ENCODE measurements around the gene PARD6G. TPM values are rescaled to one million over a fixed set of nuclear protein-coding genes. Genes with fewer than 3 reads are reported as not detected.

Gene PARD6G
- total and polyA plus RNA-seq, 4 experiments from 2014 or later: 0.13 to 1.3 (median 0.28) TPM; not detected in 1

DNA sequence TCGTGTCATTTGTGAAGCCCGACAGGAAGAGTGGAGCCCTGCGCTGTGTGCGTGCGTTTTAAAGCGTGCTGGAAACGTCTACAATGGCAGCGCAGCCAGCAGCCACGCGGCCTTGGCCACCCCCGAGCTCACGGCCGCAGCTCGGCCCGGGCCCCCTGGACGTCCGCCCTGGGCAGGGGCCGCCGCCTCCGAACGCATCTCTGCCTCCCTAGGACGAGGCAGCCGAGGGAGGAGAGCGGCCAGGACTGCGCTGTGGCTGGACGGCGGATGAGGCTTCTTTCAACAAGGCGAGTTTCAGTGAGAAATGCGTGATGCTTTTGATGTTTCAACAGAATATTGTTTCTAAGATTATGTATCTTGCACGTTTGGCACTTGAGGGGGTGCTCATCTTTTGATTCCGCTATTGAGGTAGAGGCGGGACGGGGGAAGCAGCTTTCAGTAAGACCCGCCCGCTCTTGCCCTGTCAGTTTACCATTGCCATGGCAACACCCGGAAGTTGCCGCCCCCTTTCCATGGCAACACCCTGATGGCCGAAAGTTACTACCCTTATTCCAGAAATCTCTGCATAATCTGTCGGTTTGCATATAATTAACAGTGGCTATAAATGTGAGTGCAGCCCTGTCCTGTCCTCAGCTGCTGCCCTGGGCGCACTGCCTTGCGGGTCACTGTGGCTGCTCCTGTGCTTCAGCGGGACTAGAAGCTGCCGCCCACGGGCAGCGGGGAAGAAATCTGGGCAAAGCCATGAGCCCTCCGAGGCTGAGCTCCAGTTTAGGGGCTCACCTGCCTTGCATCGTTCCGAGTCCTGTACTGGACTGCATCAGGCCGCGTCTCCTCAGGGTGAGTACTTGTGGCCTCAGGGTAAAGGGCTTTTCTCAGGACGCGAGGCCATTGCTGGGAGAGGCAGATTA lies 99.6 kb downstream of the PARD6G start:
- ChIA-PET POLR2A (ENCODE audit: partially characterized antibody) (no interaction called here), CTCF (ENCODE audit: partially characterized antibody) (interaction anchor here (6.3 kb wide), 1 partner anchor 10 kb away, joined by 40 read pairs; no protein-coding TSS in a partner anchor)
- peaks cover 15% of the 10 kb centered on the region for H3K4me1 ChIP-seq (ENCODE audit: insufficient read depth, low read length)
- Mint-ChIP-seq H3K27me3 (peaks cover 6 to 11% of the 10 kb centered on the region in 2 donors), H3K9me3 (no peaks in the 10 kb centered on the region), H3K27ac (peak overlapping the region in 6 of 7 donors; percentile 19 to 72 (median 48)), H3K4me1 (peaks cover 5 to 34% (median 14%) of the 10 kb centered on the region in 4 donors), H3K4me3 (peak overlapping the region; percentile 84 to 94 (median 86)), H3K36me3 (peaks cover 1 to 4% of the 10 kb centered on the region in 2 donors)
- H3K27me3 ChIP-seq (ENCODE audit: insufficient read depth, low read length): peaks cover 4% of the 10 kb centered on the region
- peak overlapping the region; percentile 9 to 54 for H3K4me3 ChIP-seq (ENCODE audit: low read length in 2 of 2)
- intact Hi-C loops (cut with micrococcal nuclease): loop anchor here (1.0 to 5.0 kb wide), 2 partner anchors 114 to 160 kb away; partner anchors contain the start of gene TXNL4A
- no peak overlapping the region for H3K27ac ChIP-seq (ENCODE audit: low read depth, low read length)
- no peaks in the 10 kb centered on the region for H3K9me3 ChIP-seq (ENCODE audit: control insufficient read depth in 1 of 2, low read length in 2 of 2)
- peak; percentile 60 to 83 (median 62) for DNase-seq
- no peaks in the 10 kb centered on the region for H3K36me3 ChIP-seq (ENCODE audit: insufficient read depth, low read length)

DNA sequence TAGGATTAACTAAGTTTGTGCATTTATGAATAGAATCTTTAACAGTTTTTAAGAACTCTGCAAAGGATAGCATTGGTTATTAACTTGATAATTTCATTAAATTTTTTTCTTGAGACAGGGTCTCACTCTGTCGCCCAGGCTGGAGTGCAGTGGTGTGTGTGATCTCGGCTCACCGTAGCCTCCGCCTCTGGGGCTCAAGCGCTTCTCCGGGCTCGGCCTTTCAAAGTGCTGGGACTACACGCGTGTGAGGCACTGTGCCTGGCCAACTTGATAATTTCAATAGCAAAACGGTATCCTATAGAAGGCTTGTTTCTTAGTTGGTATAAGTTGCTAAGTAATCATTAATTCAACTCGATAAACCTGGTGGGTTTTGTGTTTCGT lies 100.3 kb downstream of the PARD6G start:
- POLR2A ChIA-PET (ENCODE audit: partially characterized antibody): no interaction called here
- DNase-seq: no peak

DNA sequence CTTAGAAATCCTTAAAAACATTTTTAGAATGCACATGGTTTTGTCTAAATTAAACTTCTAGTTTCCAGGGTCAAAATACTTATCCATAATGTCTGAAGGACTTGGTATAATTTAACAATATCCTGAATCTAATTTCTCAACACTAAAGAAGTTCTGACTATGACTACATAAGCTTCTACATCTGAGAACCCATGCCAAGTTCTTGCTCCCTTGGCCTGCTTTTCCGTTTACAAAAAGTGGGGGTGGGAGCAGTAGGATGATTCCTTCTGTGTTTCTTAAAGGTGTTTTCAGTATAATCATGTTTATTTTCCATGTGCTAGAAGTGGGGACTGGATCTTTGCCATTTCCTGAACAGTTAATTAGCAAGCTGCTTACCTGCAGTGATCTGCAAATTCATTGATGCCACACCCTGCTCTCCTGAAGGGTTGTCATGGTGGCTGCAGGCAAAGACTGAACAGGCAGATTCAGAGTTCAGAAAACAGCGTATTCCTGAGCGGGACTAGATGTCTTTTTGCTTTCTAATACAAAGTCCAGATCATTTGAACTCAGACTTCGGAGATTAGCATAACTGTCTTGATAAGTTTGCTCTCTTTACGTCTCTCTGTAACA lies 102.0 kb downstream of the PARD6G start:
- Histone ChIP-seq H3K9me3 (ENCODE audit: control insufficient read depth in 1 of 2, low read length in 2 of 2) (no peaks in the 10 kb centered on the region), H3K36me3 (ENCODE audit: insufficient read depth, low read length) (no peaks in the 10 kb centered on the region), H3K27ac (ENCODE audit: low read depth, low read length) (no peak overlapping the region), H3K4me1 (ENCODE audit: insufficient read depth, low read length) (peaks cover 15% of the 10 kb centered on the region), H3K27me3 (ENCODE audit: insufficient read depth, low read length) (peaks cover 4% of the 10 kb centered on the region), H3K4me3 (ENCODE audit: low read length in 2 of 2) (no peak overlapping the region)
- intact Hi-C loops (cut with micrococcal nuclease): loop anchor here (5.0 kb wide), 1 partner anchor 158 kb away; the partner anchor contains the start of gene TXNL4A
- Mint-ChIP-seq H3K27ac (no peak overlapping the region), H3K4me1 (peaks cover 5 to 34% (median 14%) of the 10 kb centered on the region in 4 donors), H3K4me3 (no peak overlapping the region), H3K9me3 (no peaks in the 10 kb centered on the region), H3K27me3 (peaks cover 6 to 8% of the 10 kb centered on the region in 2 donors), H3K36me3 (peaks cover 1 to 8% of the 10 kb centered on the region in 2 donors)
- POLR2A ChIA-PET (ENCODE audit: partially characterized antibody): no interaction called here
- DNase-seq: no peak
- CTCF ChIA-PET (ENCODE audit: partially characterized antibody): interaction anchor here (6.3 kb wide), 1 partner anchor 12 kb away, joined by 40 read pairs; no protein-coding TSS in a partner anchor

More for the DNA sequence above, 100.3 kb downstream of the PARD6G start:
- Mint-ChIP-seq H3K27me3 (peaks cover 6 to 8% of the 10 kb centered on the region in 2 donors), H3K27ac (peak overlapping the region in 1 of 7 donors; percentile 19), H3K4me3 (peak overlapping the region; percentile 52 to 94 (median 86)), H3K9me3 (no peaks in the 10 kb centered on the region), H3K36me3 (peaks cover 1 to 4% of the 10 kb centered on the region in 2 donors), H3K4me1 (peaks cover 5 to 34% (median 14%) of the 10 kb centered on the region in 4 donors)
- H3K4me3 ChIP-seq (ENCODE audit: low read length in 2 of 2): peak overlapping the region in 1 of 2 donors; percentile 9
- no peaks in the 10 kb centered on the region for H3K9me3 ChIP-seq (ENCODE audit: control insufficient read depth in 1 of 2, low read length in 2 of 2)
- intact Hi-C loops (cut with micrococcal nuclease): loop anchor here (1.0 to 5.0 kb wide), 2 partner anchors 114 to 160 kb away; partner anchors contain the start of gene TXNL4A
- CTCF ChIA-PET (ENCODE audit: partially characterized antibody): interaction anchor here (6.3 kb wide), 1 partner anchor 10 kb away, joined by 40 read pairs; no protein-coding TSS in a partner anchor
- H3K27ac ChIP-seq (ENCODE audit: low read depth, low read length): no peak overlapping the region
- peaks cover 15% of the 10 kb centered on the region for H3K4me1 ChIP-seq (ENCODE audit: insufficient read depth, low read length)
- H3K36me3 ChIP-seq (ENCODE audit: insufficient read depth, low read length): no peaks in the 10 kb centered on the region
- H3K27me3 ChIP-seq (ENCODE audit: insufficient read depth, low read length): peaks cover 4% of the 10 kb centered on the region

DNA sequence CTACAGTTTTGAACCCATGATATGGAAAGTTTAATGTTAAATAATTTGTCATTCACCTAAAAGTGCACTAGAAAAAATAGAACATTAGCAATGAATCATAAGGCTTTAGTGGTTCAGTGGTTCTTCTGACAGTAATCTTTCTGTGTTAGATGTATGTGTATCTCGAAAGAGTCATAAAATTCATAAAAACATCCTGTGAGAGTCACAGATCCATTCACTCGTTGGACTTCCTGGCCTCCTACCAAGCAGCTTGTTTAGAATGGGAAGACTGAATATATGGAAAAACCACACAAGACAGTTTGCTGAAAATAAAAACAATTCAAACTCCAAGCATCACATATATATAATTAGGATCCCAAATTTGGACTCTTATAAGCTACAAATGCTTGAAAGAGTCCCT lies 103.4 kb downstream of the PARD6G start:
- H3K27me3 ChIP-seq (ENCODE audit: insufficient read depth, low read length): peaks cover 4% of the 10 kb centered on the region
- no peaks in the 10 kb centered on the region for H3K36me3 ChIP-seq (ENCODE audit: insufficient read depth, low read length)
- intact Hi-C loops (cut with micrococcal nuclease): no loop called here
- no peak for DNase-seq
- H3K4me1 ChIP-seq (ENCODE audit: insufficient read depth, low read length): peaks cover 15% of the 10 kb centered on the region
- H3K27me3 Mint-ChIP-seq: peaks cover 0 to 8% of the 10 kb centered on the region in 2 donors
- no peak overlapping the region for H3K4me3 Mint-ChIP-seq
- ChIA-PET POLR2A (ENCODE audit: partially characterized antibody) (no interaction called here), CTCF (ENCODE audit: partially characterized antibody) (interaction anchor here (6.3 kb wide), 1 partner anchor 14 kb away, joined by 40 read pairs; no protein-coding TSS in a partner anchor)
- H3K27ac Mint-ChIP-seq: no peak overlapping the region
- no peaks in the 10 kb centered on the region for H3K9me3 Mint-ChIP-seq
- H3K36me3 Mint-ChIP-seq: peaks cover 10 to 12% of the 10 kb centered on the region in 2 donors
- H3K4me3 ChIP-seq (ENCODE audit: low read length in 2 of 2): no peak overlapping the region
- H3K9me3 ChIP-seq (ENCODE audit: control insufficient read depth in 1 of 2, low read length in 2 of 2): no peaks in the 10 kb centered on the region
- H3K4me1 Mint-ChIP-seq: peaks cover 5 to 28% (median 14%) of the 10 kb centered on the region in 4 donors
- no peak overlapping the region for H3K27ac ChIP-seq (ENCODE audit: low read depth, low read length)

DNA sequence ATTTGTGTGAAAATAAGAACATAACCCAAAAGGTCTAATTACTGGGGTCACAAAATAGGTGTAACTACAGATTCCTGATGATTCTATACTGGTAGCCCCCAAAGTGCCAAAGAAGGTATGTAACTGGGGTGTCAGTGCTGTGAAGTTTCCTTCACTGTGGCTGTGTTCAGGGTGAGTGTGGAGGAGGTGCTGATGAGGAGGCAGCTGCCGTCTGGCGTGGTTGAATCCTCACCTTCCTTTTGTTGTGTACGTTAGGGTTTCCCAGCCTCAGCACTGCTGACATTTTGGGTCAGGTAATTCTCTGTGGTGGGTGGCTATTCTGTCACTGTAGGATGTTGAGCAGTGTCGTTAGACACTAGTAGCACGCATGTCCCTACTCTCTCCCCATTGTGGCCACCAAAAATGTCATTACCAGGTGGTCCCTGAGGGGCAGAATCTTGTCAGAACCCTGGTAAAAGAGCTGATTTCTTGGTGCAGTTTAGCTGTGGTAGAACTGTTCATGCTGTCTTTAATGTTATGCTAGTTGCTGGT lies 106.8 kb downstream of the PARD6G start:
- Histone ChIP-seq H3K4me1 (ENCODE audit: insufficient read depth, low read length) (no peaks in the 10 kb centered on the region), H3K9me3 (ENCODE audit: control insufficient read depth in 1 of 2, low read length in 2 of 2) (no peaks in the 10 kb centered on the region), H3K27ac (ENCODE audit: low read depth, low read length) (no peak overlapping the region), H3K36me3 (ENCODE audit: insufficient read depth, low read length) (peaks cover 24% of the 10 kb centered on the region), H3K4me3 (ENCODE audit: low read length in 2 of 2) (no peak overlapping the region), H3K27me3 (ENCODE audit: insufficient read depth, low read length) (no peaks in the 10 kb centered on the region)
- DNase-seq: no peak
- no peaks in the 10 kb centered on the region for H3K27me3 Mint-ChIP-seq
- POLR2A ChIA-PET (ENCODE audit: partially characterized antibody): no interaction called here
- no peak overlapping the region for H3K27ac Mint-ChIP-seq
- CTCF ChIA-PET (ENCODE audit: partially characterized antibody): no interaction called here
- H3K4me1 Mint-ChIP-seq: no peaks in the 10 kb centered on the region
- no peak overlapping the region for H3K4me3 Mint-ChIP-seq
- H3K36me3 Mint-ChIP-seq: peaks cover 37 to 38% of the 10 kb centered on the region in 2 donors
- H3K9me3 Mint-ChIP-seq: no peaks in the 10 kb centered on the region
- intact Hi-C loops (cut with micrococcal nuclease): no loop called here

DNA sequence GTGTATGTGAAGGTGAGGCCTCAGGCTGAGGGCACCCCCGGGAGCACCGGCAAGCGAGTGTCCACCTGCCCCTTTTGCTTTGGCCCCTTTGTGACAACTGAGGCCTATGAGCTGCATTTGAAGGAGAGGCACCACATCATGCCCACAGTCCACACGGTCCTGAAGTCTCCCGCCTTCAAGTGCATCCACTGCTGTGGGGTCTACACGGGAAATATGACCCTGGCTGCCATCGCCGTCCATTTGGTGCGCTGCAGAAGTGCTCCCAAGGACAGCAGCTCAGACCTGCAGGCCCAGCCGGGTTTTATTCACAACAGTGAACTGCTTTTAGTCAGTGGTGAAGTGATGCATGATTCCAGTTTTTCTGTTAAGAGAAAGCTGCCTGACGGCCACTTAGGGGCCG lies 109.3 kb downstream of the PARD6G start:
- Histone ChIP-seq H3K27me3 (ENCODE audit: insufficient read depth, low read length) (no peaks in the 10 kb centered on the region), H3K27ac (ENCODE audit: low read depth, low read length) (no peak overlapping the region), H3K4me1 (ENCODE audit: insufficient read depth, low read length) (no peaks in the 10 kb centered on the region), H3K36me3 (ENCODE audit: insufficient read depth, low read length) (peaks cover 42% of the 10 kb centered on the region), H3K4me3 (ENCODE audit: low read length in 2 of 2) (no peak overlapping the region), H3K9me3 (ENCODE audit: control insufficient read depth in 1 of 2, low read length in 2 of 2) (no peaks in the 10 kb centered on the region)
- H3K27me3 Mint-ChIP-seq: no peaks in the 10 kb centered on the region
- no peak overlapping the region for H3K27ac Mint-ChIP-seq
- CTCF ChIA-PET (ENCODE audit: partially characterized antibody): no interaction called here
- POLR2A ChIA-PET (ENCODE audit: partially characterized antibody): no interaction called here
- H3K4me3 Mint-ChIP-seq: no peak overlapping the region
- intact Hi-C loops (cut with micrococcal nuclease): no loop called here
- H3K36me3 Mint-ChIP-seq: peaks cover 61% of the 10 kb centered on the region in 2 donors
- H3K9me3 Mint-ChIP-seq: no peaks in the 10 kb centered on the region
- DNase-seq: no peak
- no peaks in the 10 kb centered on the region for H3K4me1 Mint-ChIP-seq

All from CD4-positive, alpha-beta memory T cell (primary cell).